GM23338 (cell line): ENCODE results near the gene CBARP. TPM values are rescaled to one million over a fixed set of nuclear protein-coding genes. Genes with fewer than 3 reads are reported as not detected.

Experiments used
- ATAC-seq: fragments of 200-7000 bp; cut with Tn5 transposase; 3 replicates; pipeline ENCODE4 v1.9.1; 2020
- DNase-seq: peaks from one replicate; pipeline ENCODE4 v3.0.0-alpha.2; 2015; ENCODE audit warnings: low spot score
- H2AFZ ChIP-seq: fragments of 200-600 bp; sonication (generic); 2 replicates; pipeline ENCODE4 v1.8.0; 2016; ENCODE audit warnings: antibody characterized with exemption, mild to moderate bottlenecking, moderate library complexity
- H3F3A ChIP-seq: fragments of 200-600 bp; sonication (generic); replicated peaks from 2 replicates; pipeline ENCODE4 v1.8.0; 2017; ENCODE audit warnings: antibody characterized with exemption, mixed run types, low read depth
- H3K27ac ChIP-seq: fragments of 200-600 bp; sonication (generic); 2 replicates; pipeline ENCODE4 v1.6.1; 2016; ENCODE audit warnings: low read depth
- H3K27me3 ChIP-seq: fragments of 200-600 bp; sonication (generic); 2 replicates; pipeline ENCODE4 v1.8.0; 2016; ENCODE audit warnings: mild to moderate bottlenecking, mixed run types, moderate library complexity; ENCODE audit not compliant: insufficient read depth
- H3K36me3 ChIP-seq: fragments of 200-600 bp; sonication (generic); 2 replicates; pipeline ENCODE4 v1.8.0; 2016; ENCODE audit warnings: mild to moderate bottlenecking; ENCODE audit not compliant: insufficient read depth
- H3K4me1 ChIP-seq: fragments of 200-600 bp; sonication (generic); 2 replicates; pipeline ENCODE4 v1.8.0; 2016; ENCODE audit warnings: mild to moderate bottlenecking, moderate library complexity; ENCODE audit not compliant: insufficient read depth
- H3K4me2 ChIP-seq: fragments of 200-600 bp; sonication (generic); 2 replicates; pipeline ENCODE4 v1.7.1; 2017; ENCODE audit warnings: mixed run types
- H3K4me3 ChIP-seq: fragments of 200-600 bp; sonication (generic); 2 replicates; pipeline ENCODE4 v1.6.1; 2016; ENCODE audit warnings: mixed run types
- H3K79me2 ChIP-seq: fragments of 200-600 bp; sonication (generic); replicated peaks from 2 replicates; pipeline ENCODE4 v1.8.0; 2017; ENCODE audit warnings: mild to moderate bottlenecking; ENCODE audit not compliant: insufficient read depth
- H3K9me2 ChIP-seq: fragments of 200-600 bp; sonication (generic); 2 replicates; pipeline ENCODE4 v1.8.0; 2017; ENCODE audit not compliant: insufficient read depth
- H4K20me1 ChIP-seq: fragments of 200-600 bp; sonication (generic); replicated peaks from 2 replicates; pipeline ENCODE4 v1.8.0; 2017; ENCODE audit warnings: mild to moderate bottlenecking; ENCODE audit not compliant: insufficient read depth
- H3K27ac Mint-ChIP-seq: 2 replicates; pipeline ENCODE4 v1.8.0; 2020; ENCODE audit warnings: inconsistent platforms, mild to moderate bottlenecking, moderate library complexity, mixed read lengths
- H3K27me3 Mint-ChIP-seq: 3 replicates; pipeline ENCODE4 v1.8.0; 2022; ENCODE audit warnings: low read depth, mild to moderate bottlenecking, moderate library complexity, mixed read lengths, inconsistent platforms; ENCODE audit not compliant: insufficient read depth, poor library complexity
- H3K36me3 Mint-ChIP-seq: 3 replicates; pipeline ENCODE4 v1.8.0; 2021; ENCODE audit warnings: low read depth, mild to moderate bottlenecking, inconsistent platforms, moderate library complexity, mixed read lengths
- H3K4me1 Mint-ChIP-seq: 3 replicates; pipeline ENCODE4 v1.8.0; 2020; ENCODE audit warnings: mild to moderate bottlenecking, inconsistent platforms, mixed read lengths
- H3K4me3 Mint-ChIP-seq: 3 replicates; pipeline ENCODE4 v1.8.0; 2021; ENCODE audit warnings: moderate library complexity, mild to moderate bottlenecking, inconsistent platforms, mixed read lengths
- H3K9me3 Mint-ChIP-seq: 3 replicates; pipeline ENCODE4 v1.8.0; 2020; ENCODE audit warnings: moderate library complexity, mild to moderate bottlenecking, inconsistent platforms, mixed read lengths
- CTCF ChIP-seq, 2 experiments: fragments of 200-600 bp in 1 of 2; sonication (generic) in 1 of 2; conservative IDR thresholded peaks; 2 replicates each; pipeline versions ENCODE4 v1.5.1 to v1.6.1; 2016 to 2017; ENCODE audit warnings: antibody characterized with exemption in 2 of 2, low read depth in 2 of 2, mild to moderate bottlenecking in 2 of 2, moderate library complexity in 1 of 2
- EZH2 ChIP-seq: fragments of 200-600 bp; sonication (generic); IDR thresholded peaks from one replicate; pipeline ENCODE4 v1.8.0; 2017; ENCODE audit warnings: antibody characterized with exemption, mild to moderate bottlenecking, low read depth; ENCODE audit not compliant: unreplicated experiment
- JUNB ChIP-seq: IDR thresholded peaks from one replicate; pipeline ENCODE4 v1.6.1; 2016; ENCODE audit warnings: antibody characterized with exemption; ENCODE audit not compliant: unreplicated experiment
- POLR2AphosphoS5 ChIP-seq: IDR thresholded peaks from 2 replicates; pipeline ENCODE4 v1.6.1; 2016; ENCODE audit warnings: antibody characterized with exemption, low read depth
- STAT1 ChIP-seq: IDR thresholded peaks from one replicate; pipeline ENCODE4 v1.6.1; 2016; ENCODE audit warnings: antibody characterized with exemption; ENCODE audit not compliant: unreplicated experiment
- polyA plus RNA-seq: library from polyadenylated mRNA; unstranded; fragments of >200 nt; fragmentation: Nextera tagmentation; extraction: Ambion mirVana; gene quantifications from 2 replicates; pipeline ENCODE4 v1.2.1, GENCODE V29; 2016
- total RNA-seq: library from RNA; depleted of rRNA; stranded (reverse); fragments of >200 nt; shearing (Covaris generic); gene quantifications from 2 replicates; pipeline ENCODE4 v1.2.3, GENCODE V29; 2014
- TF ChIP-seq, protein P1 (sequence below): fragments of 250-450 bp; sonication (Bioruptor Pico); IDR thresholded peaks from 2 replicates; pipeline ENCODE4 v1.5.0; 2020; ENCODE audit warnings: mild to moderate bottlenecking, moderate library complexity
- TF ChIP-seq, protein P2 (sequence below): IDR thresholded peaks from one replicate; pipeline ENCODE4 v1.6.1; 2018; ENCODE audit warnings: antibody characterized with exemption; ENCODE audit not compliant: unreplicated experiment

CBARP gene
- total and polyA plus RNA-seq, 2 experiments from 2014 or later = 2.0 to 14.1 TPM

DNA sequence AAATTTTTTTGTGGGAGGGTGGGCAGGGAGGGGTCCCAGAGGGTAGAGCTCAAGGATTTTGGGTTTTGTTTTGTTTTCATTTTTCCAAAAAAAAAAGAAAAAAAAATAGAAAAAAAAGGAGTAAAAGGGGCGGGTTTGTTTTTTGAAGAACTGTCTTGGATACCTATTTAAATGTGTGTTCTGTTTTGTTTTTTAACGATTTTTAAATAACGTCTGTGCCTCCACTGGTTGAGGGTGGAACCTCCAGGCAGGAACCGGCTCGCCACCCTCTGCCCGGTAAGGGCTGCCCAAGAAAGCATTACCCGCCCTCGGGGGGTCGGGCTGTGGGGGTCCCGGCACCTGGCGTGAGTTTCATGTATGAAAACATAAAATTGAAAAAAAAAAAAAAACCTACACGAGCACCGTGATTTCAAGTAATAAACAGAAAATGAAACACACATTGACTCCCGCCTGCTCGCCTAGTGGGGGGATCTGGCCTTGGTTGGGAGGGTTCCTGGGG is 21.0 kb upstream of the CBARP start (continued):
- TF ChIP-seq, protein P1, sequence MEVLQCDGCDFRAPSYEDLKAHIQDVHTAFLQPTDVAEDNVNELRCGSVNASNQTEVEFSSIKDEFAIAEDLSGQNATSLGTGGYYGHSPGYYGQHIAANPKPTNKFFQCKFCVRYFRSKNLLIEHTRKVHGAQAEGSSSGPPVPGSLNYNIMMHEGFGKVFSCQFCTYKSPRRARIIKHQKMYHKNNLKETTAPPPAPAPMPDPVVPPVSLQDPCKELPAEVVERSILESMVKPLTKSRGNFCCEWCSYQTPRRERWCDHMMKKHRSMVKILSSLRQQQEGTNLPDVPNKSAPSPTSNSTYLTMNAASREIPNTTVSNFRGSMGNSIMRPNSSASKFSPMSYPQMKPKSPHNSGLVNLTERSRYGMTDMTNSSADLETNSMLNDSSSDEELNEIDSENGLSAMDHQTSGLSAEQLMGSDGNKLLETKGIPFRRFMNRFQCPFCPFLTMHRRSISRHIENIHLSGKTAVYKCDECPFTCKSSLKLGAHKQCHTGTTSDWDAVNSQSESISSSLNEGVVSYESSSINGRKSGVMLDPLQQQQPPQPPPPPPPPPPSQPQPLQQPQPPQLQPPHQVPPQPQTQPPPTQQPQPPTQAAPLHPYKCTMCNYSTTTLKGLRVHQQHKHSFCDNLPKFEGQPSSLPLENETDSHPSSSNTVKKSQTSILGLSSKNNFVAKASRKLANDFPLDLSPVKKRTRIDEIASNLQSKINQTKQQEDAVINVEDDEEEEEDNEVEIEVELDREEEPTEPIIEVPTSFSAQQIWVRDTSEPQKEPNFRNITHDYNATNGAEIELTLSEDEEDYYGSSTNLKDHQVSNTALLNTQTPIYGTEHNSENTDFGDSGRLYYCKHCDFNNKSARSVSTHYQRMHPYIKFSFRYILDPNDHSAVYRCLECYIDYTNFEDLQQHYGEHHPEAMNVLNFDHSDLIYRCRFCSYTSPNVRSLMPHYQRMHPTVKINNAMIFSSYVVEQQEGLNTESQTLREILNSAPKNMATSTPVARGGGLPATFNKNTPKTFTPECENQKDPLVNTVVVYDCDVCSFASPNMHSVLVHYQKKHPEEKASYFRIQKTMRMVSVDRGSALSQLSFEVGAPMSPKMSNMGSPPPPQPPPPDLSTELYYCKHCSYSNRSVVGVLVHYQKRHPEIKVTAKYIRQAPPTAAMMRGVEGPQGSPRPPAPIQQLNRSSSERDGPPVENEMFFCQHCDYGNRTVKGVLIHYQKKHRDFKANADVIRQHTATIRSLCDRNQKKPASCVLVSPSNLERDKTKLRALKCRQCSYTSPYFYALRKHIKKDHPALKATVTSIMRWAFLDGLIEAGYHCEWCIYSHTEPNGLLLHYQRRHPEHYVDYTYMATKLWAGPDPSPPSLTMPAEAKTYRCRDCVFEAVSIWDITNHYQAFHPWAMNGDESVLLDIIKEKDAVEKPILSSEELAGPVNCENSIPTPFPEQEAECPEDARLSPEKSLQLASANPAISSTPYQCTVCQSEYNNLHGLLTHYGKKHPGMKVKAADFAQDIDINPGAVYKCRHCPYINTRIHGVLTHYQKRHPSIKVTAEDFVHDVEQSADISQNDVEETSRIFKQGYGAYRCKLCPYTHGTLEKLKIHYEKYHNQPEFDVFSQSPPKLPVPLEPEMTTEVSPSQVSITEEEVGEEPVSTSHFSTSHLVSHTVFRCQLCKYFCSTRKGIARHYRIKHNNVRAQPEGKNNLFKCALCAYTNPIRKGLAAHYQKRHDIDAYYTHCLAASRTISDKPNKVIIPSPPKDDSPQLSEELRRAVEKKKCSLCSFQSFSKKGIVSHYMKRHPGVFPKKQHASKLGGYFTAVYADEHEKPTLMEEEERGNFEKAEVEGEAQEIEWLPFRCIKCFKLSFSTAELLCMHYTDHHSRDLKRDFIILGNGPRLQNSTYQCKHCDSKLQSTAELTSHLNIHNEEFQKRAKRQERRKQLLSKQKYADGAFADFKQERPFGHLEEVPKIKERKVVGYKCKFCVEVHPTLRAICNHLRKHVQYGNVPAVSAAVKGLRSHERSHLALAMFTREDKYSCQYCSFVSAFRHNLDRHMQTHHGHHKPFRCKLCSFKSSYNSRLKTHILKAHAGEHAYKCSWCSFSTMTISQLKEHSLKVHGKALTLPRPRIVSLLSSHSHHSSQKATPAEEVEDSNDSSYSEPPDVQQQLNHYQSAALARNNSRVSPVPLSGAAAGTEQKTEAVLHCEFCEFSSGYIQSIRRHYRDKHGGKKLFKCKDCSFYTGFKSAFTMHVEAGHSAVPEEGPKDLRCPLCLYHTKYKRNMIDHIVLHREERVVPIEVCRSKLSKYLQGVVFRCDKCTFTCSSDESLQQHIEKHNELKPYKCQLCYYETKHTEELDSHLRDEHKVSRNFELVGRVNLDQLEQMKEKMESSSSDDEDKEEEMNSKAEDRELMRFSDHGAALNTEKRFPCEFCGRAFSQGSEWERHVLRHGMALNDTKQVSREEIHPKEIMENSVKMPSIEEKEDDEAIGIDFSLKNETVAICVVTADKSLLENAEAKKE = no peak

GRCh38 chr19:1258163-1258492 is 20.3 kb upstream of the CBARP start:
- Histone ChIP-seq H3K4me2 (peak overlapping the region; percentile 35; the same call in 1 of the 2 replicates), H3K4me1 (peaks cover 50% of the 10 kb centered on the region), H3K36me3 (peaks cover 19% of the 10 kb centered on the region)

DNA sequence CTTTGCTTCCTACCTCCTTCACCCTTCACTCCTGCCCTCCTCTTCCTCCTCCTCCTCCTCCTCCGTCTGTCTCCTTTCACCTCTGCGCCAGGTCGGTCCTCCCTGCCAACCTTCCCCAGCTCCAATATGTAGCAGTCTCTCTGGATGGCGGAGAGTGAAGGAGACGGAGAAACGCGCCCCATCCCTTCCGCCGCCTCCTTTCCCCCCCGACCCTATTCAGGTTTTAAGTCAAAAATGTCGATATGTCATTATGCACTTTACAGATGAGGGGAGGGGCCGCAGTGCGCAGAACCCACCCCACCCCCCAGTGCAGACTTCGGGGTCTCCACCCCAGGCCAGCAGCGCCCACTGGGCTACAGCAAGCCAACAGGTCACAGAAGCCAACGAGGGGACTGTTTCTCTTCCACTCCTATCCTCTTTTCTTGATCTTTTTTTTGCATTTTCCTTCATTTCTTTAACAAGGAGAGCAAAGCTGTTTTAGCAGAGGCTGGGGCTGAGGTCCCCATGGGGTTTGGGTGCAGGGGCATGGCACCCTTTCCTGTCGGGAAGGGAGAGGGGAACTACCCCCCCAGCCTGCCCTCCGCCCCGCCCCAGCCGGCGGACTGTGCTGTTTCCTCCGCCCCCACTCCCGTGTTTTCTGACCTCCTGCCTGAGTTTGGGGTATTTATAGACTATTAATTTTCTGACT is 19.8 kb upstream of the CBARP start:
- H3K9me3 Mint-ChIP-seq = no peaks in the 10 kb centered on the region; the same call in 1 of the 3 replicates
- DNase-seq = no peak
- Histone ChIP-seq H3K27ac (peak overlapping the region; percentile 94), H3K9me2 (no peaks in the 10 kb centered on the region), H3K27me3 (no peaks in the 10 kb centered on the region), H3K36me3 (peaks cover 19% of the 10 kb centered on the region), H4K20me1 (peaks cover 24% of the 10 kb centered on the region), H3K79me2 (peaks cover 29% of the 10 kb centered on the region), H3F3A (peaks cover 73% of the 10 kb centered on the region), H3K4me3 (no peak overlapping the region), H3K4me1 (peaks cover 45% of the 10 kb centered on the region), H3K4me2 (peak overlapping the region; percentile 35; the same call in 1 of the 2 replicates), H2AFZ (no peak overlapping the region)
- H3K4me3 Mint-ChIP-seq = peak overlapping the region; percentile 39; the same call in 1 of the 3 replicates
- peaks cover 52% of the 10 kb centered on the region for H3K36me3 Mint-ChIP-seq
- H3K4me1 Mint-ChIP-seq = peaks cover 54% of the 10 kb centered on the region
- H3K27ac Mint-ChIP-seq = peak overlapping the region; percentile 49; the same call in 1 of the 2 replicates
- H3K27me3 Mint-ChIP-seq = peaks cover 34% of the 10 kb centered on the region
- no peak for ATAC-seq
- TF ChIP-seq EZH2 (no peak), POLR2AphosphoS5 (no peak), CTCF (conservative IDR thresholded peaks at IDR 0.05; ENCODE audit: low read depth in 2 of 2) (no peak), JUNB (no peak), STAT1 (no peak)
- TF ChIP-seq, protein P2, sequence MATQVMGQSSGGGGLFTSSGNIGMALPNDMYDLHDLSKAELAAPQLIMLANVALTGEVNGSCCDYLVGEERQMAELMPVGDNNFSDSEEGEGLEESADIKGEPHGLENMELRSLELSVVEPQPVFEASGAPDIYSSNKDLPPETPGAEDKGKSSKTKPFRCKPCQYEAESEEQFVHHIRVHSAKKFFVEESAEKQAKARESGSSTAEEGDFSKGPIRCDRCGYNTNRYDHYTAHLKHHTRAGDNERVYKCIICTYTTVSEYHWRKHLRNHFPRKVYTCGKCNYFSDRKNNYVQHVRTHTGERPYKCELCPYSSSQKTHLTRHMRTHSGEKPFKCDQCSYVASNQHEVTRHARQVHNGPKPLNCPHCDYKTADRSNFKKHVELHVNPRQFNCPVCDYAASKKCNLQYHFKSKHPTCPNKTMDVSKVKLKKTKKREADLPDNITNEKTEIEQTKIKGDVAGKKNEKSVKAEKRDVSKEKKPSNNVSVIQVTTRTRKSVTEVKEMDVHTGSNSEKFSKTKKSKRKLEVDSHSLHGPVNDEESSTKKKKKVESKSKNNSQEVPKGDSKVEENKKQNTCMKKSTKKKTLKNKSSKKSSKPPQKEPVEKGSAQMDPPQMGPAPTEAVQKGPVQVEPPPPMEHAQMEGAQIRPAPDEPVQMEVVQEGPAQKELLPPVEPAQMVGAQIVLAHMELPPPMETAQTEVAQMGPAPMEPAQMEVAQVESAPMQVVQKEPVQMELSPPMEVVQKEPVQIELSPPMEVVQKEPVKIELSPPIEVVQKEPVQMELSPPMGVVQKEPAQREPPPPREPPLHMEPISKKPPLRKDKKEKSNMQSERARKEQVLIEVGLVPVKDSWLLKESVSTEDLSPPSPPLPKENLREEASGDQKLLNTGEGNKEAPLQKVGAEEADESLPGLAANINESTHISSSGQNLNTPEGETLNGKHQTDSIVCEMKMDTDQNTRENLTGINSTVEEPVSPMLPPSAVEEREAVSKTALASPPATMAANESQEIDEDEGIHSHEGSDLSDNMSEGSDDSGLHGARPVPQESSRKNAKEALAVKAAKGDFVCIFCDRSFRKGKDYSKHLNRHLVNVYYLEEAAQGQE = no peak

More at GRCh38 chr19:1258163-1258492, 20.3 kb upstream of the CBARP start:
- peaks cover 73% of the 10 kb centered on the region for H3F3A ChIP-seq
- no peak for TF ChIP-seq JUNB
- no peaks in the 10 kb centered on the region; the same call in 1 of the 3 replicates for H3K9me3 Mint-ChIP-seq
- peaks cover 52% of the 10 kb centered on the region for H3K36me3 Mint-ChIP-seq
- H4K20me1 ChIP-seq = peaks cover 24% of the 10 kb centered on the region
- H3K4me3 Mint-ChIP-seq = peak overlapping the region; percentile 39; the same call in 1 of the 3 replicates
- H3K27ac Mint-ChIP-seq = no peak overlapping the region
- H3K27me3 Mint-ChIP-seq = peaks cover 35% of the 10 kb centered on the region
- H3K27me3 ChIP-seq = no peaks in the 10 kb centered on the region
- no peak overlapping the region for H3K4me3 ChIP-seq
- H3K27ac ChIP-seq = peak overlapping the region; percentile 94
- DNase-seq (no peak), ATAC-seq (no peak)
- H3K4me1 Mint-ChIP-seq = peaks cover 58% of the 10 kb centered on the region
- peaks cover 26% of the 10 kb centered on the region for H3K79me2 ChIP-seq
- H3K9me2 ChIP-seq = no peaks in the 10 kb centered on the region
- no peak overlapping the region for H2AFZ ChIP-seq
